NCI-H146 (cell line): Measurements from ENCODE around the gene LVRN.
"Not testable (repeated sequence)": the region's sequence is repeated elsewhere in the genome, so short reads cannot be mapped to it uniquely, and the experiment has no call there.

Experiments
- DNase-seq: peaks from one replicate; lab custom pipeline; 2025; lab: John Stamatoyannopoulos, UW

LVRN gene

GRCh38 chr5:115962239-115962564, at the start of gene LVRN:
Gene LVRN (plus strand): TSS chr5:115962475. CDS start chr5:115962618, 143 bp downstream.
- DNase-seq, result no peak

GRCh38 chr5:115913623-115914400, 48.5 kb upstream of the LVRN start:
- DNase-seq, result not testable (repeated sequence)

- no peak for DNase-seq
Measured at GRCh38 chr5:115920171-115920725, 42.0 kb upstream of the LVRN start.

GRCh38 chr5:115928578-115929407, 33.5 kb upstream of the LVRN start:
- DNase-seq, result not testable (repeated sequence)

GRCh38 chr5:115930171-115930570, 32.1 kb upstream of the LVRN start:
- not testable (repeated sequence) for DNase-seq

GRCh38 chr5:115930630-115931337, 31.5 kb upstream of the LVRN start:
- DNase-seq, result no peak

- DNase-seq, result no peak
Measured at GRCh38 chr5:115932991-115933390, 29.3 kb upstream of the LVRN start.

- no peak for DNase-seq
Measured at GRCh38 chr5:115934388-115934974, 27.8 kb upstream of the LVRN start.

GRCh38 chr5:115936031-115936430, 26.2 kb upstream of the LVRN start:
- DNase-seq, result no peak

- no peak for DNase-seq
Measured at GRCh38 chr5:115939059-115939458, 23.2 kb upstream of the LVRN start.

- no peak for DNase-seq
Measured at GRCh38 chr5:115940080-115940810, 22.0 kb upstream of the LVRN start.

GRCh38 chr5:115941051-115941675, 21.1 kb upstream of the LVRN start:
- DNase-seq, result no peak

GRCh38 chr5:115944501-115944900, 17.8 kb upstream of the LVRN start:
- DNase-seq, result no peak

GRCh38 chr5:115946655-115947054, 15.6 kb upstream of the LVRN start:
- no peak for DNase-seq

GRCh38 chr5:115947260-115947659, 15.0 kb upstream of the LVRN start:
- DNase-seq, result no peak

- DNase-seq, result no peak
Measured at GRCh38 chr5:115948091-115948534, 14.2 kb upstream of the LVRN start.

GRCh38 chr5:115949096-115949495, 13.2 kb upstream of the LVRN start:
- DNase-seq, result no peak

GRCh38 chr5:115952588-115952987, 9.7 kb upstream of the LVRN start:
- no peak for DNase-seq

- DNase-seq, result no peak
Measured at GRCh38 chr5:115954144-115954543, 8.1 kb upstream of the LVRN start.

- no peak for DNase-seq
Measured at GRCh38 chr5:115956957-115957356, 5.3 kb upstream of the LVRN start.
